ENCODE results near the gene TXNDC16.

GRCh38 chr14:52463375-52463774 lies 88.9 kb downstream of the TXNDC16 start:
- TF ChIP-seq EZH2 (optimal IDR thresholded peaks at IDR 0.05; ENCODE audit: low read depth, low read length) (no peak), CTCF (IDR thresholded peaks at IDR 0.05; ENCODE audit: low read length) (no peak)
